H9 (cell line): ENCODE results near the gene GPN2. TPM values are rescaled to one million over a fixed set of nuclear protein-coding genes. Genes with fewer than 3 reads are reported as not detected.

Source experiments
- DNase-seq: peaks from one replicate; pipeline ENCODE4 v3.0.0-alpha.2; 2017
- H2AFZ ChIP-seq: one replicate; pipeline ENCODE4 v1.6.1; 2013; ENCODE audit warnings: mild to moderate bottlenecking, low read length, control low read depth, moderate library complexity
- H2AK5ac ChIP-seq: 2 replicates; pipeline ENCODE4 v1.6.1; 2013; ENCODE audit warnings: low read length, control low read depth, mixed read lengths; ENCODE audit not compliant: insufficient read length
- H2BK120ac ChIP-seq: one replicate; pipeline ENCODE4 v1.6.1; 2013; ENCODE audit warnings: low read depth, mild to moderate bottlenecking, low read length, control low read depth, inconsistent platforms; ENCODE audit not compliant: poor library complexity, severe bottlenecking
- H2BK12ac ChIP-seq: 2 replicates; pipeline ENCODE4 v1.6.1; 2013; ENCODE audit warnings: low read length, control low read depth, mixed read lengths, low read depth; ENCODE audit not compliant: insufficient read length
- H2BK15ac ChIP-seq: 2 replicates; pipeline ENCODE4 v1.6.1; 2013; ENCODE audit warnings: low read depth, low read length, control low read depth
- H2BK20ac ChIP-seq: one replicate; pipeline ENCODE4 v1.6.1; 2013; ENCODE audit warnings: low read depth, mild to moderate bottlenecking, low read length, control low read depth, inconsistent platforms; ENCODE audit not compliant: poor library complexity, severe bottlenecking
- H2BK5ac ChIP-seq: 2 replicates; pipeline ENCODE4 v1.6.1; 2013; ENCODE audit warnings: low read length, control low read depth, mixed read lengths; ENCODE audit not compliant: insufficient read length
- H3K14ac ChIP-seq: 2 replicates; pipeline ENCODE4 v1.6.1; 2013; ENCODE audit warnings: low read length, control low read depth; ENCODE audit not compliant: insufficient read depth
- H3K18ac ChIP-seq: 2 replicates; pipeline ENCODE4 v1.6.1; 2013; ENCODE audit warnings: low read depth, mild to moderate bottlenecking, mixed read lengths, low read length, control low read depth; ENCODE audit not compliant: insufficient read length
- H3K23ac ChIP-seq: 2 replicates; pipeline ENCODE4 v1.6.1; 2013; ENCODE audit warnings: low read length, control low read depth, mixed read lengths, low read depth; ENCODE audit not compliant: insufficient read length
- H3K23me2 ChIP-seq: 2 replicates; pipeline ENCODE4 v1.6.1; 2013; ENCODE audit warnings: low read depth, mild to moderate bottlenecking, mixed read lengths, low read length, control low read depth; ENCODE audit not compliant: insufficient read length, poor library complexity, severe bottlenecking
- H3K27ac ChIP-seq: 2 replicates; pipeline ENCODE4 v1.5.1; 2013; ENCODE audit warnings: low read length, control low read depth, mixed read lengths, low read depth; ENCODE audit not compliant: insufficient read length
- H3K27me3 ChIP-seq: 2 replicates; pipeline ENCODE4 v1.6.1; 2013; ENCODE audit warnings: low read length, control low read depth, inconsistent platforms; ENCODE audit not compliant: insufficient read depth
- H3K4ac ChIP-seq: 2 replicates; pipeline ENCODE4 v1.6.1; 2013; ENCODE audit warnings: low read depth, mild to moderate bottlenecking, control low read depth, inconsistent platforms, low read length, moderate library complexity
- H3K4me1 ChIP-seq: 2 replicates; pipeline ENCODE4 v1.6.1; 2013; ENCODE audit warnings: low read length, control low read depth, inconsistent platforms; ENCODE audit not compliant: insufficient read depth
- H3K4me2 ChIP-seq: 2 replicates; pipeline ENCODE4 v1.6.1; 2013; ENCODE audit warnings: low read length, control low read depth, mixed read lengths; ENCODE audit not compliant: insufficient read length, insufficient read depth
- H3K56ac ChIP-seq: 2 replicates; pipeline ENCODE4 v1.6.1; 2013; ENCODE audit warnings: low read depth, mild to moderate bottlenecking, mixed read lengths, low read length, control low read depth; ENCODE audit not compliant: insufficient read length
- H3K79me1 ChIP-seq: 2 replicates; pipeline ENCODE4 v1.6.1; 2013; ENCODE audit warnings: low read depth, mild to moderate bottlenecking, moderate library complexity, low read length, control low read depth, inconsistent platforms; ENCODE audit not compliant: insufficient read depth, poor library complexity, severe bottlenecking
- H3K79me2 ChIP-seq: 2 replicates; pipeline ENCODE4 v1.6.1; 2013; ENCODE audit warnings: low read length, control low read depth, inconsistent platforms; ENCODE audit not compliant: insufficient read depth
- H3K9ac ChIP-seq: 2 replicates; pipeline ENCODE4 v1.6.1; 2013; ENCODE audit warnings: low read length, control low read depth, mixed read lengths; ENCODE audit not compliant: insufficient read length; ENCODE audit errors: extremely low read depth
- H3K9me3 ChIP-seq: one replicate; pipeline ENCODE4 v1.6.1; 2013; ENCODE audit warnings: low read depth, low read length, inconsistent platforms; ENCODE audit not compliant: control insufficient read depth
- H3T11ph ChIP-seq: one replicate; pipeline ENCODE4 v1.6.1; 2013; ENCODE audit warnings: mild to moderate bottlenecking, low read length, control low read depth, inconsistent platforms
- H4K20me1 ChIP-seq: one replicate; pipeline ENCODE4 v1.6.1; 2013; ENCODE audit not compliant: control insufficient read depth, insufficient read length, insufficient read depth
- H4K5ac ChIP-seq: 2 replicates; pipeline ENCODE4 v1.6.1; 2013; ENCODE audit warnings: low read depth, mild to moderate bottlenecking, mixed read lengths, low read length, control low read depth; ENCODE audit not compliant: insufficient read length
- H4K8ac ChIP-seq: replicated peaks from 2 replicates; pipeline ENCODE4 v1.6.1; 2013; ENCODE audit warnings: low read length, control low read depth, mixed read lengths, low read depth; ENCODE audit not compliant: insufficient read length
- H4K91ac ChIP-seq: 2 replicates; pipeline ENCODE4 v1.6.1; 2013; ENCODE audit warnings: low read depth, mild to moderate bottlenecking, moderate library complexity, mixed read lengths, low read length, control low read depth; ENCODE audit not compliant: insufficient read length
- H3K27ac Mint-ChIP-seq, 3 experiments: 2 replicates in 2 of 3; 3 replicates in 1 of 3; pipeline ENCODE4 v1.8.0; 2020 to 2021; ENCODE audit warnings: mixed read lengths in 3 of 3, mild to moderate bottlenecking in 1 of 3, moderate library complexity in 1 of 3
- H3K27me3 Mint-ChIP-seq: 2 replicates; pipeline ENCODE4 v1.8.0; 2021; ENCODE audit warnings: low read depth, mild to moderate bottlenecking, moderate library complexity, mixed read lengths
- H3K36me3 Mint-ChIP-seq, 3 experiments: 2 replicates in 2 of 3; 3 replicates in 1 of 3; pipeline ENCODE4 v1.8.0; 2020 to 2021; ENCODE audit warnings: low read depth in 3 of 3, mixed read lengths in 3 of 3; ENCODE audit not compliant: insufficient read depth in 1 of 3
- H3K4me1 Mint-ChIP-seq, 2 experiments: 2 replicates each; pipeline ENCODE4 v1.8.0; 2020; ENCODE audit warnings: mixed read lengths in 2 of 2
- H3K4me3 Mint-ChIP-seq, 2 experiments: 2 replicates in 1 of 2; 3 replicates in 1 of 2; pipeline ENCODE4 v1.8.0; 2020 to 2021; ENCODE audit warnings: mild to moderate bottlenecking in 2 of 2, mixed read lengths in 2 of 2, moderate library complexity in 1 of 2
- H3K9me3 Mint-ChIP-seq, 2 experiments: 2 replicates in 1 of 2; 3 replicates in 1 of 2; pipeline ENCODE4 v1.8.0; 2020; ENCODE audit warnings: mild to moderate bottlenecking in 2 of 2, mixed read lengths in 2 of 2, moderate library complexity in 1 of 2
- CTCF ChIP-seq: fragments of 200-600 bp; sonication (generic); conservative IDR thresholded peaks from 3 replicates; pipeline ENCODE4 v1.8.0; 2021; ENCODE audit warnings: antibody characterized with exemption, mild to moderate bottlenecking
- WGBS: extraction: QIAGEN DNeasy Blood & Tissue Kit; methylation state at CpG from one replicate; pipeline ENCODE4 v1.1.7; 2013; ENCODE audit warnings: missing lambda C conversion rate, low lambda C conversion rate, mixed read lengths; ENCODE audit not compliant: insufficient read length; ENCODE audit errors: extremely low coverage; 5-methylcytosine and 5-hydroxymethylcytosine counted together
- total RNA-seq: library from RNA; stranded (reverse); gene quantifications from 2 replicates; pipeline ENCODE4 v1.2.1, GENCODE V29; 2021

The GPN2 gene
- total RNA-seq, 1 experiment from 2014 or later = 47.8 TPM

GRCh38 chr1:26913389-26913753 is 23.3 kb upstream of the GPN2 start:
- no peak for TF ChIP-seq CTCF
- Histone ChIP-seq H3K18ac (no peak overlapping the region), H3K27me3 (no peaks in the 10 kb centered on the region), H3K4ac (no peak overlapping the region), H3K4me1 (no peaks in the 10 kb centered on the region), H2BK20ac (no peak overlapping the region), H2BK120ac (no peak overlapping the region), H3K79me2 (no peaks in the 10 kb centered on the region), H3K27ac (no peak overlapping the region), H2BK12ac (no peak overlapping the region), H3K4me2 (no peak overlapping the region), H4K91ac (no peak overlapping the region), H3K23ac (no peak overlapping the region), H4K5ac (no peak overlapping the region), H3K56ac (no peak overlapping the region), H2AK5ac (no peak overlapping the region), H4K20me1 (no peaks in the 10 kb centered on the region), H3T11ph (no peak overlapping the region), H2AFZ (no peak overlapping the region), H3K9ac (no peak overlapping the region), H3K79me1 (no peaks in the 10 kb centered on the region), H2BK15ac (no peak overlapping the region), H3K23me2 (peaks cover 3% of the 10 kb centered on the region), H4K8ac (no peak overlapping the region), H3K9me3 (no peaks in the 10 kb centered on the region), H2BK5ac (no peak overlapping the region), H3K14ac (no peak overlapping the region)
- H3K27ac Mint-ChIP-seq = no peak overlapping the region
- no peak for DNase-seq
- H3K36me3 Mint-ChIP-seq = no peaks in the 10 kb centered on the region
- no CpG with 5 or more reads among the region's 5 CpGs for WGBS
- no peaks in the 10 kb centered on the region for H3K4me1 Mint-ChIP-seq
- peaks cover 8% of the 10 kb centered on the region for H3K27me3 Mint-ChIP-seq
- no peaks in the 10 kb centered on the region for H3K9me3 Mint-ChIP-seq
- H3K4me3 Mint-ChIP-seq = no peak overlapping the region
